Measurements from ENCODE around the gene HADH. TPM values are rescaled to one million over a fixed set of nuclear protein-coding genes. Genes with fewer than 3 reads are reported as not detected.

HADH gene
- total and polyA plus RNA-seq, 4 experiments from 2014 or later = 20.0 to 41.8 (median 27.9) TPM

DNA sequence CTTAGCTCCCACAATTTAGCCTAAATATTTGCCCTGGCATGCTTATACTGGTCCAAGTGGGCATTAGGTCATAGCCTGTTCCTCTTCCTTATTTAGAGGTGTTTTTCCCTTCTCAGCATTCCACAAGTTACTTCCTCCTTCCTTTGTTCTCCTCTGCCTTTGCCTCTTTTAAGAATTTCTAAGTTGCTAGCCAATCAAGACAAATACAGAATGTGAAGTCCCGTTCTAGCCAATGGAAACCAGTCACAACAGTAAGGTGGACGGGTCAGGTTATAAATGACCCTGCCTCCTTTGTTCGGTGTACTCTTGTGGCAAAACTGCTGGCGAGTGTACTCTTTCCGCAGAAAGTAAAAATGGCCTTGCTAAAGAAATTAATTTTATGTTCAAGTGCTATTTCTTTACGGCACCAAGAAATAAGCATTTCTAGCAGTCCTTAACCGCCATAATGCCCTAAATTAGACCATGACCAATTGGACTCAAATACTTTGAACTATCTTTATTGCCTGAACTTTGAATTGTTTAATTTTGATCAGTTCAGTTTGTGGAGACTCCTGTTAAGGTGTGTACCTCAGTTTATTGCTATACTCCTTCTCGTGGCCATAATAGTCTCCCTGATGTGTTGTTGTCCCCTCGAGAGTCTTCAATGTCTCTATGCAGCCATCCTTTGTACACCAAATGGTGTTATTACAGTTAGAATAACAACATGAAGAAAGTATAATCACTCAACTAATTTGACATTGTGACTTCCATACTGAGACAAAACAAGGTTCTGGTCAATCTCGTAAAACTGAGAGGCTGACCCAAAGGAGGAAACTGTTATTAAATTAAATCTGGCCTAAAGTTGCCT is 1.6 kb upstream of the HADH start:
- H3K27ac Mint-ChIP-seq = peak overlapping the region in 5 of 7 donors; percentile 10 to 58 (median 48)
- intact Hi-C loops (cut with micrococcal nuclease) = loop anchor here (10.0 kb wide), 1 partner anchor 1673 kb away; the partner anchor contains the start of genes AIMP1 and TBCK
- H3K27me3 ChIP-seq (ENCODE audit: insufficient read depth, low read length) = no peaks in the 10 kb centered on the region
- peak overlapping the region in 2 of 8 donors; percentile 4 to 27 for H3K4me3 Mint-ChIP-seq
- H3K4me1 Mint-ChIP-seq = peaks cover 24 to 46% (median 33%) of the 10 kb centered on the region in 4 donors
- no peaks in the 10 kb centered on the region for H3K27me3 Mint-ChIP-seq
- no peak for DNase-seq
- ChIA-PET POLR2A (ENCODE audit: partially characterized antibody) (interaction anchor here (0.8 to 2.2 kb wide), 3 partner anchors 268 to 662 kb away, joined by 3 to 12 read pairs (median 3); partner anchors contain the start of genes OSTC and PAPSS1), CTCF (ENCODE audit: partially characterized antibody) (no interaction called here)
- H3K27ac ChIP-seq (ENCODE audit: low read depth, low read length) = peak overlapping the region; percentile 80
- peaks cover 32% of the 10 kb centered on the region for H3K4me1 ChIP-seq (ENCODE audit: insufficient read depth, low read length)
- H3K9me3 ChIP-seq (ENCODE audit: control insufficient read depth in 1 of 2, low read length in 2 of 2) = no peaks in the 10 kb centered on the region
- no peak overlapping the region for H3K4me3 ChIP-seq (ENCODE audit: low read length in 2 of 2)
- peaks cover 0 to 3% of the 10 kb centered on the region in 2 donors for H3K36me3 Mint-ChIP-seq
- H3K36me3 ChIP-seq (ENCODE audit: insufficient read depth, low read length) = no peaks in the 10 kb centered on the region
- H3K9me3 Mint-ChIP-seq = no peaks in the 10 kb centered on the region

DNA sequence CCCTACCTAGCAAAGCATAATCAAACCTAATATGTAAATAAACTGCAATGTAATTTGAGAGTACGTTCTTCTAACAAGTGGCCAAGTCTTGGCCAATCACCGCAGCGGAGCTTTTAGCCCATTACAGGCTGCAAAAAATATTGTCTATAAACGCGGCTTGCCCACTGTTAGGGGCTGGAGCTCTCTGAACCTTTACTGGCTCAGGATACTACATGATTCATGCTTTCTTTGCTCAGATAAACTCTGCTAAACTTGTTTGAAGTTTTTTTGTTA is 990 bp upstream of the HADH start:
- no peak for DNase-seq
- POLR2A ChIA-PET (ENCODE audit: partially characterized antibody) = interaction anchor here (0.8 to 2.2 kb wide), 3 partner anchors 268 to 662 kb away, joined by 3 to 12 read pairs (median 10); partner anchors contain the start of genes OSTC, PAPSS1 and RPL34
- H3K27me3 ChIP-seq (ENCODE audit: insufficient read depth, low read length) = no peaks in the 10 kb centered on the region
- intact Hi-C loops (cut with micrococcal nuclease) = loop anchor here (1.0 to 10.0 kb wide), 3 partner anchors 57 to 1674 kb away; partner anchors contain the start of genes AIMP1, CYP2U1, PAPSS1 and TBCK
- peaks cover 34% of the 10 kb centered on the region for H3K4me1 ChIP-seq (ENCODE audit: insufficient read depth, low read length)
- peak overlapping the region in 3 of 7 donors; percentile 48 to 93 (median 87) for H3K27ac Mint-ChIP-seq
- no peaks in the 10 kb centered on the region for H3K9me3 Mint-ChIP-seq
- no peak overlapping the region for H3K4me3 Mint-ChIP-seq
- H3K27me3 Mint-ChIP-seq = no peaks in the 10 kb centered on the region
- H3K27ac ChIP-seq (ENCODE audit: low read depth, low read length) = peak overlapping the region; percentile 80
- CTCF ChIA-PET (ENCODE audit: partially characterized antibody) = no interaction called here
- H3K36me3 Mint-ChIP-seq = peaks cover 0 to 3% of the 10 kb centered on the region in 2 donors
- H3K9me3 ChIP-seq (ENCODE audit: control insufficient read depth in 1 of 2, low read length in 2 of 2) = no peaks in the 10 kb centered on the region
- H3K4me3 ChIP-seq (ENCODE audit: low read length in 2 of 2) = no peak overlapping the region
- peaks cover 25 to 50% (median 35%) of the 10 kb centered on the region in 4 donors for H3K4me1 Mint-ChIP-seq
- H3K36me3 ChIP-seq (ENCODE audit: insufficient read depth, low read length) = no peaks in the 10 kb centered on the region

DNA sequence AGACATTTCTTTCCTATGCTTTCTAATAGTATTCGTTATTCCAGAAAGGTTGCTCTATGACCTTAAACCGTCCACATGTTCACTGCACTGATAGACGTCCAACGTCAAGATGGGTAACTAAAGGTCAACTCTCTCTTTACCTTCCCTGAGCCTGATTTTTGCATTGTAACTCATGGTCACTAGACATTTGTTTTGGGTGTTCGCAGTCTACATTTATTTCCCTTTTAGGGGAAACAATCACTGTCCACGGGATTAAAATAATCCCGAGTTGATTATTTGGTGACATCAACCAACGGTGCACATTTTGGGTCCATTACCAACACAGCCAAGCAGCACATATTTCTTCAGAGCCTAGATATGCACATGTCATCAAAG is 540 bp upstream of the HADH start:
- DNase-seq = no peak
- CTCF ChIA-PET (ENCODE audit: partially characterized antibody) = no interaction called here
- Mint-ChIP-seq H3K4me1 (peaks cover 27 to 52% (median 37%) of the 10 kb centered on the region in 4 donors), H3K27ac (peak overlapping the region; percentile 87 to 98 (median 95)), H3K4me3 (peak overlapping the region; percentile 90 to 99 (median 96)), H3K27me3 (no peaks in the 10 kb centered on the region), H3K36me3 (peaks cover 0 to 3% of the 10 kb centered on the region in 2 donors), H3K9me3 (no peaks in the 10 kb centered on the region)
- intact Hi-C loops (cut with micrococcal nuclease) = loop anchor here (1.0 to 10.0 kb wide), 3 partner anchors 58 to 1674 kb away; partner anchors contain the start of genes AIMP1, CYP2U1, PAPSS1 and TBCK
- no peaks in the 10 kb centered on the region for H3K27me3 ChIP-seq (ENCODE audit: insufficient read depth, low read length)
- POLR2A ChIA-PET (ENCODE audit: partially characterized antibody) = interaction anchor here (0.8 to 2.3 kb wide), 4 partner anchors 57 to 661 kb away, joined by 3 to 12 read pairs (median 10); partner anchors contain the start of genes CYP2U1, OSTC, PAPSS1 and RPL34
- no peaks in the 10 kb centered on the region for H3K36me3 ChIP-seq (ENCODE audit: insufficient read depth, low read length)
- peaks cover 39% of the 10 kb centered on the region for H3K4me1 ChIP-seq (ENCODE audit: insufficient read depth, low read length)
- peak overlapping the region; percentile 14 to 75 for H3K4me3 ChIP-seq (ENCODE audit: low read length in 2 of 2)
- H3K27ac ChIP-seq (ENCODE audit: low read depth, low read length) = peak overlapping the region; percentile 80
- no peaks in the 10 kb centered on the region for H3K9me3 ChIP-seq (ENCODE audit: control insufficient read depth in 1 of 2, low read length in 2 of 2)

DNA sequence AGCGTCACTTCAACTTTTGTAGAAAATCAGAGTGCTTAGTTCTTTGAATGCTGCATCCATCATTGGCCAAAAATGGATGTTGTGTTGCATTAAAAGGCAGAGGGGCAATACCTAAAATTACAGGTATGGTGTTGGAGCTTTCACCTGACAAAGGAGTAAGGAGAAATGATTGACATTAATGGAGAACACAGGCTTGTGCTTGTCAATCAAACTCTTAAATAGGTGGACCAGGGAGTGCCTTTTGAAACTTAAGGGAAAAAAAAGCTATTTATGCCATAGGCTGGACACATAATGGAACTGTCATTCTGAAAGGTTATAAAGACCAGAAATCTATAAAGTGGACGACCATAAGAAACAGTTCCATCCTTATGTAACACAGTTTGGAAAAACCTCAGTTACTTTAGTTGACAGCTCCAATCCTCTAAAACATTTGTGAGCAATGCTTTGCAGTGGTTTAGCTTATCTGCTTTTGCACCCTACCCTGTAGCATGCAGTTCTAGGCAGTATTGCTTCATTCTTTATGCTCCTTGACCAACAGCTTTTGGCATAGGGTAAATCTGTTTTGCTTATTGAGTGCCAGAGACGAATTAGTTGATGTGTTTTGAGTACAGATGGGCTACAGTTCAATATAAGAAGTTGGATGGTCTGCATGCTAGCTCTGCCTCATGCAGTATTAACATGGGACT is 2.4 kb downstream of the HADH start:
- intact Hi-C loops (cut with micrococcal nuclease) = loop anchor here (10.0 kb wide), 1 partner anchor 1733 kb away; no protein-coding TSS in a partner anchor
- peak overlapping the region in 3 of 8 donors; percentile 49 to 99 (median 91) for H3K4me3 Mint-ChIP-seq
- H3K4me1 ChIP-seq (ENCODE audit: insufficient read depth, low read length) = peaks cover 39% of the 10 kb centered on the region
- POLR2A ChIA-PET (ENCODE audit: partially characterized antibody) = no interaction called here
- no peak overlapping the region for H3K27ac Mint-ChIP-seq
- CTCF ChIA-PET (ENCODE audit: partially characterized antibody) = interaction anchor here (1.5 kb wide), 1 partner anchor 190 kb away, joined by 4 read pairs; no protein-coding TSS in a partner anchor
- H3K27me3 ChIP-seq (ENCODE audit: insufficient read depth, low read length) = no peaks in the 10 kb centered on the region
- H3K27ac ChIP-seq (ENCODE audit: low read depth, low read length) = no peak overlapping the region
- no peaks in the 10 kb centered on the region for H3K36me3 ChIP-seq (ENCODE audit: insufficient read depth, low read length)
- peaks cover 8 to 10% of the 10 kb centered on the region in 2 donors for H3K36me3 Mint-ChIP-seq
- no peaks in the 10 kb centered on the region for H3K27me3 Mint-ChIP-seq
- no peaks in the 10 kb centered on the region for H3K9me3 ChIP-seq (ENCODE audit: control insufficient read depth in 1 of 2, low read length in 2 of 2)
- no peak overlapping the region for H3K4me3 ChIP-seq (ENCODE audit: low read length in 2 of 2)
- peaks cover 35 to 61% (median 49%) of the 10 kb centered on the region in 4 donors for H3K4me1 Mint-ChIP-seq
- DNase-seq = no peak
- no peaks in the 10 kb centered on the region for H3K9me3 Mint-ChIP-seq

DNA sequence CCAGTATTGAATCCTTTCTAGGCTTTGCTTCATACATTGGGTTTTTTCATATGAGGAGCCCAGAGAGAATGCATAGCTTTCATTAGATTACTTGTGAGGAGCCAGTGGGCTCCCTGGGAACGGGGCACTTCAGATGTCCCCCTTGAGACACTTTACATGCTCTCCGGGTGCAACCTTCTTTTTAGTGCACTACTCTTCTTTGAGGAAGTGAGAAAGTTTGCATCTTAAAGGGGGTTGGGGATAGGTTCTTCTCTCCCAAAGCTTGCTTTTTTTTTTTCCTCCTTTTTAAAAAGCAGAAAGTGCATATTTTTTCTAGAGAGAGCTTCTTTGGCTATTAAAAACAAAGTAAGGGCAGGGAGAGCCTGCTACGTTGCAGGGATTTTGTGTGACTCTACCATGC is 4.3 kb downstream of the HADH start:
- POLR2A ChIA-PET (ENCODE audit: partially characterized antibody) = no interaction called here
- peaks cover 31% of the 10 kb centered on the region for H3K4me1 ChIP-seq (ENCODE audit: insufficient read depth, low read length)
- CTCF ChIA-PET (ENCODE audit: partially characterized antibody) = interaction anchor here (1.7 kb wide), 1 partner anchor 24 kb away, joined by 10 read pairs; no protein-coding TSS in a partner anchor
- no peak overlapping the region for H3K4me3 ChIP-seq (ENCODE audit: low read length in 2 of 2)
- H3K9me3 ChIP-seq (ENCODE audit: control insufficient read depth in 1 of 2, low read length in 2 of 2) = no peaks in the 10 kb centered on the region
- Mint-ChIP-seq H3K4me3 (peak overlapping the region in 1 of 8 donors; percentile 21), H3K27me3 (no peaks in the 10 kb centered on the region), H3K4me1 (peaks cover 38 to 54% (median 45%) of the 10 kb centered on the region in 4 donors), H3K27ac (peak overlapping the region in 1 of 7 donors; percentile 29), H3K9me3 (peaks cover 0 to 2% (median 0%) of the 10 kb centered on the region in 8 donors), H3K36me3 (peaks cover 11 to 15% of the 10 kb centered on the region in 2 donors)
- H3K27me3 ChIP-seq (ENCODE audit: insufficient read depth, low read length) = no peaks in the 10 kb centered on the region
- no peak overlapping the region for H3K27ac ChIP-seq (ENCODE audit: low read depth, low read length)
- intact Hi-C loops (cut with micrococcal nuclease) = loop anchor here (10.0 kb wide), 1 partner anchor 1731 kb away; no protein-coding TSS in a partner anchor
- DNase-seq = no peak
- no peaks in the 10 kb centered on the region for H3K36me3 ChIP-seq (ENCODE audit: insufficient read depth, low read length)

DNA sequence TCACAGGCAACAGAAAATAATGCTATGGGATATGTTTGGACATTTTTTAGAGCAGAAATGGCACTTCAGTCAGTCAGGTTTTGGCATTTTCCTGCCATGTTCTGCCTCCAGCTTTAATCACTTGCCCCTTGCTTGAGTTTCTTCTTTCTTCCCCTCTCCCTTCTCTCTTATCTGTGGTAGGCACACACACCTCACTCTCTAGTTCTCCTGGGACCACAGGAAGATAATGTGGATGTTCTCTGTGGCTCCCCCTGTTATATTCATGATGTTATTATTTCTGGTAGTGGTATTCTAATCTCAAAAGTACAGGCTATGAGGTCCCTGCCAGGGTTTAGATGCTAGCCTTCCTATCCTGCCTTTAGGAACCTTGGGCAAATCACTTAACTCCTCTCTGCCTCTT is 5.2 kb downstream of the HADH start:
- H3K4me3 Mint-ChIP-seq = no peak overlapping the region
- no peak overlapping the region for H3K27ac Mint-ChIP-seq
- H3K27ac ChIP-seq (ENCODE audit: low read depth, low read length) = no peak overlapping the region
- H3K4me1 Mint-ChIP-seq = peaks cover 36 to 50% (median 42%) of the 10 kb centered on the region in 4 donors
- ChIA-PET CTCF (ENCODE audit: partially characterized antibody) (interaction anchor here (1.7 kb wide), 1 partner anchor 23 kb away, joined by 10 read pairs; no protein-coding TSS in a partner anchor), POLR2A (ENCODE audit: partially characterized antibody) (no interaction called here)
- H3K36me3 ChIP-seq (ENCODE audit: insufficient read depth, low read length) = no peaks in the 10 kb centered on the region
- H3K36me3 Mint-ChIP-seq = peaks cover 13 to 15% of the 10 kb centered on the region in 2 donors
- H3K27me3 Mint-ChIP-seq = no peaks in the 10 kb centered on the region
- no peak overlapping the region for H3K4me3 ChIP-seq (ENCODE audit: low read length in 2 of 2)
- intact Hi-C loops (cut with micrococcal nuclease) = loop anchor here (10.0 kb wide), 1 partner anchor 1730 kb away; no protein-coding TSS in a partner anchor
- H3K9me3 ChIP-seq (ENCODE audit: control insufficient read depth in 1 of 2, low read length in 2 of 2) = no peaks in the 10 kb centered on the region
- peaks cover 27% of the 10 kb centered on the region for H3K4me1 ChIP-seq (ENCODE audit: insufficient read depth, low read length)
- DNase-seq = no peak
- peaks cover 0 to 2% (median 0%) of the 10 kb centered on the region in 8 donors for H3K9me3 Mint-ChIP-seq
- H3K27me3 ChIP-seq (ENCODE audit: insufficient read depth, low read length) = no peaks in the 10 kb centered on the region

Data from CD4-positive, alpha-beta memory T cell (primary cell).